ENCODE results near the gene CD6. TPM values are rescaled to one million over a fixed set of nuclear protein-coding genes. Genes with fewer than 3 reads are reported as not detected.

Gene CD6
- polyA plus RNA-seq, 10 donors: 0.43 to 10.6 (median 1.1) TPM

DNA sequence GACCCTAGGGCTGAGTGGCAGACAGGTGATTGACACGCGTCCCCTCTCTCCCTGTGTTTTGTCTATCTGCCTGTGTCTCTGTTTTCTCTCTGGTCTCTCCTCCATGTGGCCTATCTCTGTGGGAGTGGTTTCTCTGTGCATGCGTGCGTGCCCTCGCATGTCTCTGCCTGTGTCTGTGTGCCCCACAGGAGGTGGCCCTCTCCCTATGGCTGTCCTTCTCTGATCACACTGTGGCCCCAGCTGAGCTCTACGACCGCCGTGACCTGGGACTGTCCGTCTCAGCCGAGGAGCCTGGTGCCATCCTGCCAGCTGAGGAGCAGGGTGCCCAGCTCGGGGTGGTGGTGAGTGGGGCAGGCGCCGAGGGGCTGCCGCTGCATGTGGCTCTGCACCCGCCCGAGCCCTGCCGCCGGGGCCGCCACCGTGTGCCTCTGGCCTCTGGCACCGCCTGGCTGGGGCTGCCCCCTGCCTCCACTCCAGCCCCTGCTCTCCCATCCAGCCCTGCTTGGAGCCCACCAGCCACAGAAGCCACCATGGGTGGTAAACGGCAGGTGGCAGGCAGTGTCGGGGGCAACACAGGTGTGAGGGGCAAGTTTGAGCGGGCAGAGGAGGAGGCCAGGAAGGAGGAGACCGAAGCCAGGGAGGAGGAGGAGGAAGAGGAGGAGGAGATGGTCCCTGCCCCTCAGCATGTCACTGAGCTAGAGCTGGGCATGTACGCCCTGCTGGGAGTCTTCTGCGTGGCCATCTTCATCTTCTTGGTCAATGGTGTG is 35.6 kb upstream of the CD6 start:
- DNase-seq: no peak

DNA sequence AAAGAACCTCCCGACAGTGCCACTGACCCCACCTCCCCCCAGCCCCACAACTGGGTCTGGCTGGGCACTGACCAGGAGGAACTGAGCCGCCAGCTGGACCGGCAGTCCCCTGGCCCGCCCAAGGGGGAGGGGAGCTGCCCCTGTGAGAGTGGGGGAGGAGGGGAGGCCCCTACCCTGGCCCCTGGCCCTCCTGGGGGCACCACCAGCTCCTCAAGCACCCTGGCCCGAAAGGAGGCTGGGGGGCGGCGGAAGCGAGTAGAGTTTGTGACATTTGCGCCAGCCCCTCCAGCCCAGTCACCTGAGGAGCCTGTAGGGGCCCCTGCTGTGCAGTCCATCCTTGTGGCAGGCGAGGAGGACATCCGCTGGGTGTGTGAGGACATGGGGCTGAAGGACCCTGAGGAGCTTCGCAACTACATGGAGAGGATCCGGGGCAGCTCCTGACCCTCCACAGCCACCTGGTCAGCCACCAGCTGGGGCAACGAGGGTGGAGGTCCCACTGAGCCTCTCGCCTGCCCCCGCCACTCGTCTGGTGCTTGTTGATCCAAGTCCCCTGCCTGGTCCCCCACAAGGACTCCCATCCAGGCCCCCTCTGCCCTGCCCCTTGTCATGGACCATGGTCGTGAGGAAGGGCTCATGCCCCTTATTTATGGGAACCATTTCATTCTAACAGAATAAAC is 34.9 kb upstream of the CD6 start:
- no peak for DNase-seq

DNA sequence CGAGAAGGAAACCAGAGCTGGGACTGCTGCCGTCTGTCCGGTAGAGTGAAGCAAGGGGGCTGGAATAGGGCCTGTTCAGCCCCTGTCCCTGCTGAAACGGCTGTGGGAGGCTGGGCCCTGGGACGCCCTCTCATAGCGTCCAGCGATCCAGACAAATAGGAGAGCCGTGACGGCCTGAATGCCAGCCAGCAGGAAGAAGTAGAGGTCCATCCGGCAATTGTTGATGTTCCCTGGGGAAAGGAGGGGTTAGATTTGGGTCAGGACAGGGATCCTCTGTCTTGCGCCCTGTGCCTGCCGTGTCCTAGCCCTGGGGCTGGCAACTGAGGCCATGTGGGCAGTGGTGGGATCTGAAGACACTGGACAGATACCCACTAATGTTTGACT is 34.3 kb upstream of the CD6 start:
- DNase-seq: no peak

DNA sequence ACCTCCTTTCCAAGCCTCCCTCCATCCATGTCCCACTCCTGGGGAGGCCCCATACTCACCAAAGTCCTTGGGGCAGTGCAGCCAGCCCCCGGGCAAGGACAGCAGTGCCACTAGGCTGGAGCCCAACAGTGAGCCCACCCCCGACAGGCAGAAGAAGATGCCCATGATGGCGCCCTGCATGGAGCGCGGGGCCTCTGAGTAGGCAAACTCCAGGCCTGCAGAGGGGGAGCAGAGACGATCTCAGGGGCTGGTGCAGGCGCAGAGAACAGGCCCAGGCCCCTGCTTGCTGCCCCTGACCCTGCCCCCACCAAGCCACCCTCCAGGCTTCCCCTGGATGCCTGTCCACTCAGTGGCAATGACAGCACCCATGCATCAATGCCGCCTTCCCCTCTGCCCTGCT is 33.7 kb upstream of the CD6 start:
- DNase-seq: no peak

DNA sequence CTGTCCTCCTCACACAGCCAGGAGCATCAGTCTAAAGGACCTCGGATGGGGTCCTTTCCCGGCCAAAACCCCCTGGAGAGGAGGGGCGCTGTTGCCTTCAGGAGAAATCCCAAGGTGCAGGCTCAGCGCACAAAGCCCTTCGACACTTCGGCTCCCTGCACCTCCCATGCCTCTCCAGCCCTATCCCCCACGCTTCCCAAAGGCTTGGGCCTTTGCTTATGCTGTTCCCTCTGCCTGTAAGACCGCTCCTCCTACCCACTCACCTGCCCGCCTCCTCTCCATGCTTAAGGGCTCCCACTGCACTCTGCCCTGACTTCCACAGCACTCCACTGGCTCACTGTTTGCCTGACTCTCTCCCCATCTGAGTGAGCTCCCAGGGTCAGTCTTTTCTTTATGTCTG is 33.0 kb upstream of the CD6 start:
- no peak for DNase-seq

DNA sequence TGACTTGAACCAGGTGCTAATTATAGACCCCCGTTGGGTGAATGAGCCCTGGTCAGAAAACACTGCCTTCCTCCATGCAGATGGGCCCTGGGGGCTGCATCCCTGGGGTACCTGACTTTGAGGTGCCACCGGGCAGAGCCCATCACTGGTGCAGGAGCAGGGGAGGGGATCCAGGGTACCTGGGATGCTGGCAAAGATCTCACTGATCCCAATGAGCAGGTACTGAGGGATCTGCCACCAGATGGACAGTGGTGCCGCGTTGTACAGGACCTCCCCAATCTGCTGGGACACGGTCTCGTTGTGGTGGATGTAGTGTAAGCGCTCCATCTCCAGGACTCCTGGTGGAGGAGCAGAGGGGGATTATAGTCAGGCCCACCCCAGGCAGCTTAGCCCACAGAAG is 32.2 kb upstream of the CD6 start:
- DNase-seq: no peak

DNA sequence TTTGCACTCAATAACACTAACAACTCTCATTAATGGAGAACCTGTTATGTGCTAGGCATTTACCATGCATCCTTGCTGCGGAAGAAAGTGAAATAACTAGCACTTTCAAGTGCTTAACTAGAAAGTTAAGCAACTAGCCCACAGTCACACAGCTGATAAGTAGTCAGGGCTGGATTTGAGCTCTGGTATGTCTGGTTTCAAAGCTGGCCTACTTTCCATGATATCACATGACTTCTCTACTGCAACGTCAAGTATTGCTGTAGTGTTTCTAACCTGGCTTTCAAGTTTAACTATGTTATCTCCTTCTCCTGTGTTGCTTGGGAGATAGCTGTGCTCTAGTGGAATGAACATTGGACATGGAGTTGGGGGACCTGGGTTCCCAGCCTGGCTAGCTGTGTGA is 31.6 kb upstream of the CD6 start:
- no peak for DNase-seq

DNA sequence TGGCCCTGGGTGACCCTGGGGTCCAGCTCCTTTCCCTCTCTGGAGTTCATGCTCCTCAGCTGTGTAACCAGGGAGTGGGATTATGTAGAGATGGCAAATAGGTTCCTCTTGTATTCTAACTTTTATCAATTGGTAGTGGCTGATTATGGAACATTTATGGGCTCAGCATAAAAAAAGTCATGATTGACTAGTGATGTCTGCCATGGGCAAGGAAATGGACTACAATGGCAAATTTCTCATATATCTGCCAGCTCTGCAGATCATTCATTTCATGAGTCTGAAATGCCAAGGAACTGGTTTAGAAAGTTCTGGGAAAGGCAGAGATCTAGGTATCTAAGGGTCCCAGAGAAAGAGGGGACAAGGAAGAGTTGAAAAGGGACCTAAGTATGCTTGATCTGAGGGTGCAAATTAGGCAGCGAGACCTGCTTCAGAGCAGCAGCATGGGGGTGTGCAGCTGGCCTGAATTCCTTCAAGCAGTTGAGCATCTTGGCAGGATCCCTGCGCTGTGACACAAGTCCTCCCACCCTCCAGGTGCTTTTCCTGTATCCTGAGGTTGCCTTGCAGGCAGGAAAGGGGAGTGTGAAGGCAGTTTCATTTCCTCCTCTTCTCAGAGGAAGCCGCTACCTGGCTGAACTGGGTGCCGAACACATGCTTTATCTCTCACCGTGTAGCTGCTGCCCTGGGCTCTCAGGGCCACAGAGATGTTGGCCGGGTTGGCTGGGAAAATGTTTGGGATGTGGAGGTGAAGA is 29.9 kb upstream of the CD6 start:
- DNase-seq: no peak

DNA sequence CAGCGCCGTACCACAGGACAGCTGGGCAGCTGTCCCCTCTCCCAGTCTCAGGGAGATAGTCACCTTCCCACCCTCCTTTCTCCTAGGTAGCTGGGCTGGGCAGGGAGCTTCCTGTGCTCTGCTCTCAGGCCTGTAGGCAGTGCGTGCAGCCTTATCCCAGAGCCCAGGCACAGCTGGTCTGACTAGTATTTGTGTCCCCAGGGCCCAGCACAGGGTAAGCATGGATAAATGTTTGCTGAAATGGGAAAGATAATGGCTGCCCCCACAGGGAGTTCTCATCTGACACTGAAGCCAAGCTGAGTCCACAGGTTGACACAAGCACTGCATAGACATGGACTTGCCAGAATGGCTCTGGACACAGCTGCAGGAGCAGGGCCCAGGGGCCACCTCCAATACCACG is 29.3 kb upstream of the CD6 start:
- DNase-seq: no peak

DNA sequence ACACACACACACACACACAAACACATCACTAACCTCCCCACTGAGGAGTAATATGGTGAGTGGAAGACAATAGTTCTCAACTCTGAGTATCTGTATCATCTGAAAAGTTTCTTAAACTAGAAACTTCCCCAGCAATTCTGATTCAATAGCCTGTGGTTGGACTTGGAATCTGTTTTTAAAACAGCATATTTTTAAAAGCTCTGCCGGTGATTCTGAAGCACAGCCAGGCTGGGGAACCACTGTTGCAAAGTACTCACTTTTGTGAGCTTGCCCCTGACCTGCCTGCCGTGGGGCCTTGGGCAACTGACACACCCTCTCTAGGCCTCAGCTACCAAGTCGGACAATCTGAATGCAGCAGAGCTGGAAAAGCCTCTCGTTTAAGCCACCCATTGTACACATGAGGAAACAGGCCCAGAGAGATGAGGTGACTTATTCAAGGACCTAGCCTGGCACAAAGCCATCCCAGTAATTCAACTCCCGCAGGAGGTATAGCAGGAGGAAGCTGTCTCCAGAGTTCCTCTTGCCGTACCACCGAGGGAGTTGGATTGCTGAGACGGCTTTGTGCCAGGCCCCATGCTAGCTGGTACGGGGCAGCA is 28.4 kb upstream of the CD6 start:
- no peak for DNase-seq

DNA sequence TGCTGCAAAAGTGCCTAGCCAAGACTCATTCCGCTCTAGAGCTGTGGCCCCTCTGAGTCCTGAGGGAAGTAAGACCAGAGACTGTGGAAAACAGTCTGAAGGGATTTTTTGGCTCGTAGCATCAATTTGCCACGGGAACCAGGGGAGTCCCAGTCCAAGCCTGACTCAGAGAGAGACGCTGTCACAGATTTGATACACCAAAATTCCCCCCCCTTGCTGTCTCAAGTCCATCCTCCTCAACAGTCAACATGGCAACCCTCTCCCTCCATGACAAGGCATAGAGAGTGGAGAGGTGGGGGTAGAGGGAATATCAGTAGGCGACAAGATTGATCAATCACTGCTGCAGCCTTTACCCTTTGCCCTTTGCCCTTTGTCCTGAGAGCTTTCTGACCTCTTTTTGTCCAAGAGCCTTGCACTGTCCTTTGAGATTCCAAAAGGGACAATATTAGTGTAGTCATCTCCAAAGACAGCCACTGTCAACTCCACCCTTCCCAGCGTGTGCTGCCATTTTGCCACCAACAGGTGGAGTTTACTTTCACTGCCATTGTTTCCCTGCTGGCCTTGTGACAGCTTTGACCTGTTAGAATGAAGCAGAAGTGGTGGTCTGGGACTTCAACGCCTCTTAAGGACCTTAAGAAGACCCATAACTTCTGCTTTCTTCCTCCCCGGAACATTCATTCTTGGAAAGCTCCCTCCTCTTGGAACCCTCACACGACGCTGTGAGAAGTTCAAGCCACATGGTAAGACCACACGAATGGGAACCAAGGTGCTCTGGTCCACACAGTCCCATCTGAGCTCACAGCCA is 26.8 kb upstream of the CD6 start:
- DNase-seq: no peak

DNA sequence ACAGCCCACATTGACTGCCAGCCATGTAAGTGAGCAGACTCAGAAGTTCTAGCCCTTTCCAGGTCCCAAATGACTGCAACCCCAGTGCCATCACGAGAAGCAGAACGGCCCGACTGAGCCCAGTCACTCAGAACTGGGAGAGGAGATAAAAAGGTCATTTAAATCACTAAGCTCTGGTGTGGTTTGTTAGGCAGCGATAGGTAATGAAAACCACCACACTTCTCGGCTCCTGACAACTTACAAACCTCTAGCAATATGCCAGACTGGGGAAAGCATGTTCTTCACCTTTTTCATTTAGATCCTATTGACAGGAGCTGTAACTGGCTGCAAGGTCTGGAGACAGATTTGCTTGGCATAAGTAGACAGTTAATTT is 26.2 kb upstream of the CD6 start:
- no peak for DNase-seq

DNA sequence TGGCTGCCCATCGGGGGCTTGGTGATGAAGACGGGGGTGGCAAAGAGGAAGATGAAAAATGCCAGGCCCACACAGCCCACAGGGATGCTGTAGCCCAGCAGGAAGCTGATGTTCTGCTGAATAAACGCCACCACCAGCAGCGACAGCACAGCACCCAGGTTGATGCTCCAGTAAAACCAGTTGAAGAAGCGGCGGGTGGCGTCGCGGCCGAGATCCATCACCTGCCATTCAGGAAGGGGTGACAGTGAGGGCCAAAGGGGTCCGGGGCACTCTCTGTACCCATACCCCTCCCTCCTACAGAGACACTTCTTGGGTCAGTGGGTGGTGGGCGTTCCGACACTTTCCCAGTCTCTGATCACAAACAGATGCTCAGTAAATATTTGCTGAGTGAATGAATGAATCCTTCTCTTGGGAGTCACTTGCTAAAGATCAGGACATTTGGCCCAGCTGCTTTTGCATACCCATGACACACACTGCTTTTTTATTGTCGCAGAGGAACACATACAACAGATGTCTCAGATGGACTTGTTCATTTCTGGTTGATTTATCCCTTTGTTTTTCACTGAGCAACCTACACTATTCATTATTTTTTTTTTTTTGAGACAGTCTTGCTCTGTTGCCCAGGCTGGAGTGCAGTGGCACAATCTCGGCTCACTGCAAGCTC is 24.7 kb upstream of the CD6 start:
- no peak for DNase-seq

DNA sequence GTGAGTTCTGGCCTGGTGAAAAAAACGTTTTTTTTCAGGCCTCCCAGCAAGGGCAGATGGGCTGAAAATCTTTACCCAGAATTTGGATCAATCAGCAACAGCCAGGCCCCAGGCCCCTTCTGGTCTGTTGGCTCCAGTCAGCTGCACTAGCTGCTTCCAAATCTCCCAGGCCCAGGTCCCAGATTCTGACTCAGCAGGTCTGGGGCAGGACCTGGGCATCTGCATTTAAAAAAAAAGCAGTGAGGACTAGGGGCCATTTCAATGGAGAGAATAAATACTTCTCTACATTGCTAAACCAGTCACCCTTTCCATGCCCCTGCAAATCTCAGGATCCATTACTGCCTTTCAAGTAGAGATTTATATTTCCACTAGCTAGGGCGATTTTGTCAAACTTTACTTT is 23.8 kb upstream of the CD6 start:
- peak in 1 of 3 donors; percentile 29 for DNase-seq

DNA sequence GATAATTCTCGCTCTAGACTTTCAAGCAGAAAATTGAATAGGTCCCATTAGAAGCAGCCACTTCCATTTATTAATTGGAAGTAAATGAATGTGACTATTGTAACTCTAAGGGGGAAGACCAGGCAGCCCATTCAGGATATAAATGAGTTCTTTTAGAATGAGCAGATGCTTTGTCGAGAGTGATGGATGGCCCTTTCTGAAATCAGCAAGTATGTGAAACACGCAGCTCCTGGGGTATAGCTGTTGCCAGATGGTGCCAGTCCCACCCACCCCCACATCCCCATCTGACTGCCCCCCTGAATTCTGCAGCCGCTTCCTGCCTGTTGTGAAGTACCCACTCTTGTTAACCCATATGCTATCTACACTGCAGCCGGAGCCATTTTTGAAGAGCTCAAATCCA is 23.2 kb upstream of the CD6 start:
- DNase-seq: no peak

DNA sequence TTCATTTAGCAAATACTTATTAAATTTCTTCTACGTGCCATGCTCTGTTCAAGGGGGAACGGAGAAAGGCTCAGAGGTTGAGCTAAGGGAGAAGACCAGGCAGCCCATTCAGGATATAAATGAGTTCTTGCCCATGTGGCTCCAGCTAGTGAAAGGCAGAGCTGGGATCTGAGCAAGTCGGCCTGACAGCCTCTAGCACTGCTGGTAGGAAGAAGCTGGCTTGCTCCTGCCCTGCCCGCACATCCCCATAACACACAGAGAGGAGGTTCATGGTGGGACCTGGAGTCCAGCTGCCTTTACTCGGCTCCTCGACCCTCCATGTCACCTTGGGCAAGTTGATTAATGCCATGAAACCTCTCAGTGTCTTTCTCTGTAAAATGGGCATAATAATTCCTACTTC is 21.5 kb upstream of the CD6 start:
- DNase-seq: no peak

DNA sequence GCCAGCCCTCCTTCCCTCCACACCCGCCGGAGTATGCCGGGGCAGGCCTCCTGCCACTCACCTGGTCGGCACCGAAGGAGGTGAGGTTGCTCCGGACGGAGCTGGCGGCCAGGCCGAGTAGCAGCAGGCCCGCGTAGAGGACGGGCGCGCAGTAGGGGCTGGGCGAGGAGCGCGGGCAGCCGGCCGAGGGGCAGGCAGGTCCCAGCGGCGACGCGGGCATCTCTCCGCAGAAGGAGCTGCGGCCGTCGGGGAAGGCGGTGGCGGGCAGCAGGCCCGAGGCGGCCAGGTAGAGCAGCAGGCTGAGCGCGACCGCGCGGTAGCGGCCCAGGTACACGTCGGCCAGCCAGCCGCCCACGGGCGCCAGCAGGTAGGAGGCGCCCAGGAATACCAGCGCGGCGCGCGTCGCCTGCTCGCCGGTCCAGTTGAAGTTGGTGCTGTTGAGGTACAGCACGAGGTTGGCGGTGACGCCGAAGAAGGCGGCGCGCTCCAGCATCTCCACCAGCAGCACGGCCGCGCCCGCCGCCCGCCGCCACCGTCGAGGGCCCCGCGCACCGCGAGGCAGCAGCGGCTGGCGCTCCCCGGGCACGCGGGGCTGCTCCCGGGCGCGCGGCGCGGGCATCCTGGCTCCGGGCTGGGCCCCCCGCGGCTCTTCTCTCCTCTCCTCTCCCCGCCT is 20.4 kb upstream of the CD6 start:
- peak in 1 of 3 donors; percentile 67 for DNase-seq

DNA sequence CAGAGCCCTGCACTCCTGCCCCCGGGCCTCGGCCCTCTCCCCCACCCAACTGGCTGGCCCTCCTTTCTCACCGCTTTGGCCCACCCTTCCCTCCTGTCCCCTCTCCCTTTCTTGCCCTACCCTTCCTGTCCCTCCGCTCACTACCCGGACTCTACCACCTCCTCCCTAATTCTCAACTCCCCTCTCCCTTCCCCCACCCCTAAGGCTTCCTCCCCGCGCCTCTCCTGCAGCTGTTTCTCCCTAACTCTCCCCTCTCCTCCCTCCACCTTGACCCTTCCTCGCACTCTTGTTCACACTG is 19.9 kb upstream of the CD6 start:
- no peak for DNase-seq

DNA sequence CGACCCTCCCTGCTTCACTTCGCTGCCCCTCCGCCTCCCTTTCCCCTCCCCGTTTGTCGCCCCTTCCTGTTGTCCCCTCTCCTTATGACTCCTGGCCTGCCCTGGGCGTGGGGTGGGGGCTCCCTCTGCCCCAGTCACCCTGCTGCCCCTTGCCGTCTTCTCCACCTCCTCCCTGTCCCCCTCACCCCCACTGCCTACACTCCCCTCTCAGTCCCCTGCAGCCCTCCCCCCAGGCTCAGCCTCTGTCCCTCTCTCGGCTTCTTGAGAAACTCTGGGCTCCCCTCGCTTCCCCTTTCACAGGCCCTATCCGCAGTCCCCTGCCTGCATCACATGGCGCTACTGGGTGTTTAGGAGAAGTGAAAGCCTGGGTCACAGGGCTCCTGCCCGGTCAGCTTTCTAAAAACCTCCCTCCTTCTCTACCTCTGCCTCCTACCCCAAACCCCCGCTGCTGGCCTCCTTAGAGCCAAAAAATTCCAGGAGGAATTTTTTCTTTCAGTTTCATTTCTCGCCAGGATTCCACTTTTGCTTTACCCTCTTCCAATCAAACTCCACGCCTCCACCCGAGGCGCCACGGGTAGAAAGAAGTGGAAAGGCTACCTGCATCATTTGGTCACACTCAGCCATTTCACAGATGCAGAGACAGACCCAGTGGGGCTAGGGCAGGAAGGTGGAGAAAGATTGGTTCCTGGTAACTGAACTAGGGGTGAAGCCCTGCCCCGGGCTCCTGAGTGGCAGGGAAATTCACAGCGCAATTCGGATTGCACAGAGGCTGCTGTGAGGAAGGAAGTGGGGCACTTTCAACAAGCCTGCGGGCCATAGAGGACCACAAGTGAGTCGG is 19.4 kb upstream of the CD6 start, which contains the start of gene SLC15A3:
Gene SLC15A3 (minus strand): TSS at position 273 of the 838 bp plus-strand sequence. CDS start 625 bp downstream, outside the sequence.
- peak; percentile 41 to 79 (median 52) for DNase-seq

DNA sequence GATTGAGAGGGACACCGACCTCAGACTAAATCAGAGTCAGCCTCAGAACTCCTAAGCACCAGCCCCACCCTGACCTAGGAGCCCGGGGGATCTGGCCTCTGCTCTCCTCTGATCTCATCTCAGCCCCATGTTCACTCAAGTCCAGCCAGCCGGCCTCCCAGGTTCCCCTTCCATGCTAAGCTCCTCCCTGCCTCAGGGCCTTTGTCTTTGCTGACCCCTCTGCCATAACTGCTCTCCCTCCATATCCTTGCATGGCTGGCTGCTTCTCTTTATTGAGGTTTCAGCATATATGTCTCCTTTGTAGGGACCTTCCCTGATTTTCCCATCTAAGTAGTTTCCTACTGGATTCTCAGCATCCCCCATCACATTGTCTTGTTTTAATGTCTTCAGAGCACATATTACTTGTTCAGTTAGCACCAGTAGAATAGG is 18.7 kb upstream of the CD6 start:
- DNase-seq: no peak

All from muscle of back (tissue), 11 donors.